Muscle layer of duodenum (tissue), 2 donors: ENCODE results near the gene NEU2.

Experiments used
- H3K27ac ChIP-seq: one replicate; pipeline ENCODE4 v1.7.0; 2013; ENCODE audit warnings: mild to moderate bottlenecking, low read length
- H3K27me3 ChIP-seq: one replicate; pipeline ENCODE4 v1.7.0; 2013; ENCODE audit warnings: low read depth, mild to moderate bottlenecking, control low read depth, low read length
- H3K36me3 ChIP-seq, 2 donors: one replicate each; pipeline ENCODE4 v1.7.0; 2013; ENCODE audit warnings: low read length in 2 of 2, control low read depth in 1 of 2, mild to moderate bottlenecking in 1 of 2; ENCODE audit not compliant: insufficient read depth in 2 of 2, control insufficient read depth in 1 of 2
- H3K4me1 ChIP-seq, 2 donors: one replicate each; pipeline ENCODE4 v1.7.0; 2013; ENCODE audit warnings: low read length in 2 of 2, mild to moderate bottlenecking in 2 of 2, control low read depth in 1 of 2, moderate library complexity in 1 of 2; ENCODE audit not compliant: insufficient read depth in 2 of 2, control insufficient read depth in 1 of 2
- H3K4me3 ChIP-seq, 2 donors: one replicate each; pipeline ENCODE4 v1.7.0; 2013; ENCODE audit warnings: low read length in 2 of 2, low read depth in 1 of 2, mild to moderate bottlenecking in 1 of 2
- H3K9me3 ChIP-seq, 2 donors: one replicate each; pipeline ENCODE4 v1.7.0; 2013; ENCODE audit warnings: low read length in 2 of 2, control low read depth in 1 of 2, mild to moderate bottlenecking in 1 of 2; ENCODE audit not compliant: control insufficient read depth in 1 of 2
- donor health status: healthy.

The NEU2 gene

DNA sequence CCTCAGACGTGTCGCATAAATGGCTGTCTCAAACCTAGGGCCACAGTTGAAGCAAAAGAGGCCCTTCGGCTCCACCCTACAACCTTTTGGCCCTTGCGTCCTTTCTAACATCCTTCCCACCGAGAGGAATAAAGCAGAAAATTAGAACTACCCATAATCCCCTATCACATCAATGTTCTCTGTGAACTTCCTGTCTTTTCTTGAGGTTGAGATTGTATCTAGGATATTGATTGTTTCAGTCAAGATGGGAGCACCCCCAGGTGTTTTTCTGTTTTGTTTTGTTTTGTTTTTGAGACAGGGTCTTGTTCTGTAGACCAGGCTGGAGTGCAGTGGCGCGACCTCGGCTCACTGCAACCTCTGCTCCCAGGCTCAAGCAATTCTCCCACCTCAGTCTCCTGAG is 51.3 kb downstream of the NEU2 start:
- Histone ChIP-seq H3K4me3 (no peak overlapping the region), H3K4me1 (peaks cover 5 to 7% of the 10 kb centered on the region in 2 donors), H3K9me3 (no peaks in the 10 kb centered on the region), H3K27me3 (no peaks in the 10 kb centered on the region), H3K27ac (peak overlapping the region; percentile 12), H3K36me3 (no peaks in the 10 kb centered on the region)

GRCh38 chr2:233084488-233084887 is 52.0 kb downstream of the NEU2 start:
- Histone ChIP-seq H3K9me3 (no peaks in the 10 kb centered on the region), H3K4me1 (peaks cover 5 to 7% of the 10 kb centered on the region in 2 donors), H3K27ac (peak overlapping the region; percentile 12), H3K27me3 (no peaks in the 10 kb centered on the region), H3K36me3 (no peaks in the 10 kb centered on the region), H3K4me3 (no peak overlapping the region)
